ENCODE results near the gene FER. TPM values are rescaled to one million over a fixed set of nuclear protein-coding genes. Genes with fewer than 3 reads are reported as not detected.

The FER gene
- total and polyA plus RNA-seq, 2 of the 8 experiments (the other 6 are each of a cell fraction or from before 2014, with no cell fraction given), result 1.3 to 15.8 TPM

DNA sequence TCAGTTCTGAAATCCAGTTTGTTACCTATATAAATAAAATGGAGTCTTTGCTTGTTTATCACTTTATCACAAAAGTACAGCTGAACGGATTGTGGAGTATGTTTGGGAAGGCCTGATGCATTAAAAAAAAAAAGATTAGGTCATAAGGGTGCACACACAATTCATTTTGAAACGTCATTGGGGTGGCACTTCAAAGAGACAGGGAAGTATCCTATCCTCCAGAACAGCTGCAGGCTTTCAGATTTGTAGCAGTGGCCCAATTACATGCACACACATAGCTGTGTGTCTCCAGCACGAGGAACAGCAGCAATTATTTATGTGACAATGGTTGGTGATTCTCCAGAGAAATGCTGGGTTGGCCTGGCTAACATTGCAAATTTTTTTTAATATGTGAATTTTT lies 46.8 kb upstream of the FER start (continued):
- TF ChIP-seq CHD7 (IDR thresholded peaks at IDR 0.05; ENCODE audit: insufficient replicate concordance, low read length) (no peak), MAX (IDR thresholded peaks at IDR 0.05) (no peak), GABPA (IDR thresholded peaks at IDR 0.05; ENCODE audit: borderline replicate concordance, insufficient read depth, low read length) (no peak), TEAD4 (IDR thresholded peaks at IDR 0.05; ENCODE audit: low read depth, low read length) (no peak), SIN3A (conservative IDR thresholded peaks at IDR 0.05 in 1 of 2, IDR thresholded peaks at IDR 0.05 in 1 of 2; ENCODE audit: low read depth in 1 of 2, low read length in 2 of 2) (no peak), JUN (IDR thresholded peaks at IDR 0.05; ENCODE audit: low read depth, low read length) (no peak), KDM4A (IDR thresholded peaks at IDR 0.05; ENCODE audit: low read depth, low read length, severe bottlenecking) (no peak)
- TF ChIP-seq, protein P1, sequence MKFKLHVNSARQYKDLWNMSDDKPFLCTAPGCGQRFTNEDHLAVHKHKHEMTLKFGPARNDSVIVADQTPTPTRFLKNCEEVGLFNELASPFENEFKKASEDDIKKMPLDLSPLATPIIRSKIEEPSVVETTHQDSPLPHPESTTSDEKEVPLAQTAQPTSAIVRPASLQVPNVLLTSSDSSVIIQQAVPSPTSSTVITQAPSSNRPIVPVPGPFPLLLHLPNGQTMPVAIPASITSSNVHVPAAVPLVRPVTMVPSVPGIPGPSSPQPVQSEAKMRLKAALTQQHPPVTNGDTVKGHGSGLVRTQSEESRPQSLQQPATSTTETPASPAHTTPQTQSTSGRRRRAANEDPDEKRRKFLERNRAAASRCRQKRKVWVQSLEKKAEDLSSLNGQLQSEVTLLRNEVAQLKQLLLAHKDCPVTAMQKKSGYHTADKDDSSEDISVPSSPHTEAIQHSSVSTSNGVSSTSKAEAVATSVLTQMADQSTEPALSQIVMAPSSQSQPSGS (IDR thresholded peaks at IDR 0.05; ENCODE audit: low read length), result no peak
